K562 (cell line): ENCODE data around the gene PREX1. TPM values are rescaled to one million over a fixed set of nuclear protein-coding genes. Genes with fewer than 3 reads are reported as not detected.
A peak's percentile ranks its signal among the peaks of the same experiment; 100 is the strongest.

Source experiments
- ATAC-seq: fragments of 200-7000 bp; cut with Tn5 transposase; 3 replicates; pipeline ENCODE4 v1.9.1; 2020; ENCODE audit warnings: moderate library complexity
- BruUV-seq: library from RNA; stranded (reverse); fragments of 400-500 nt; replicated peaks from 2 replicates; lab custom pipeline; 2021; lab: Mats Ljungman, UMichigan
- CTCF ChIA-PET: fragments of 300-600 bp; formaldehyde crosslinking; extraction: SDS; loops from one replicate; lab custom pipeline; 2021; ENCODE audit warnings: low intra/inter-chr PET ratio; lab: Yijun Ruan, JAX
- POLR2A ChIA-PET: fragments of 300-600, 350-650 bp; sonication (Branson Sonifier 250); formaldehyde crosslinking; extraction: SDS; loops from one replicate; lab custom pipeline; 2021; ENCODE audit warnings: antibody characterized with exemption, inconsistent platforms; lab: Yijun Ruan, JAX
- DNase-seq, 4 experiments: peaks; one replicate each; pipeline versions ENCODE4 v3.0.0 to v3.0.0-alpha.2; 2011 to 2018; ENCODE audit warnings: low spot score in 3 of 4, mixed read lengths in 3 of 4; ENCODE audit errors: extremely low read depth in 1 of 4
- FAIRE-seq: peaks from 2 replicates; lab custom pipeline; 2011; peaks lifted over from hg19 to GRCh38; lab: Jason Lieb, UNC
- H2AFZ ChIP-seq: 2 replicates; pipeline ENCODE4 v1.6.0; 2011; ENCODE audit warnings: low read depth, low read length, control low read depth, inconsistent platforms
- H3K27ac ChIP-seq: fragments of 200-600 bp; 3 replicates; pipeline ENCODE4 v1.8.0; 2011; ENCODE audit warnings: low read depth, mild to moderate bottlenecking, control low read depth, inconsistent platforms, low read length, moderate library complexity, mixed read lengths; ENCODE audit errors: extremely low read depth
- H3K27me3 ChIP-seq, 2 experiments: fragments of 300-600 bp in 1 of 2; 2 replicates in 1 of 2; 3 replicates in 1 of 2; pipeline versions ENCODE4 v1.6.0 to v1.8.0; 2011; ENCODE audit warnings: inconsistent platforms in 2 of 2, low read length in 2 of 2, mild to moderate bottlenecking in 1 of 2, mixed read lengths in 1 of 2, moderate library complexity in 1 of 2; ENCODE audit not compliant: control insufficient read depth in 2 of 2, insufficient read depth in 2 of 2
- H3K36me3 ChIP-seq: fragments of 300-600 bp; 3 replicates; pipeline ENCODE4 v1.8.0; 2011; ENCODE audit warnings: mild to moderate bottlenecking, low read length, inconsistent platforms; ENCODE audit not compliant: control insufficient read depth, insufficient read depth
- H3K4me1 ChIP-seq, 2 experiments: fragments of 200-600 bp in 1 of 2; replicated peaks in 1 of 2; 2 replicates in 1 of 2; 3 replicates in 1 of 2; pipeline versions ENCODE4 v1.5.1 to v1.8.0; 2011; ENCODE audit warnings: inconsistent platforms in 2 of 2, low read length in 2 of 2, mild to moderate bottlenecking in 1 of 2, mixed read lengths in 1 of 2, moderate library complexity in 1 of 2; ENCODE audit not compliant: control insufficient read depth in 2 of 2, insufficient read depth in 2 of 2
- H3K4me2 ChIP-seq: 2 replicates; pipeline ENCODE4 v1.6.1; 2011; ENCODE audit warnings: low read length, control low read depth, inconsistent platforms, mixed read lengths; ENCODE audit not compliant: insufficient read depth
- H3K4me3 ChIP-seq: fragments of 200-600 bp; sonication (generic), shearing (Covaris generic); 2 replicates; pipeline ENCODE4 v1.5.1; 2016; ENCODE audit warnings: control low read depth, inconsistent platforms
- H3K79me2 ChIP-seq: fragments of 200-600 bp; 3 replicates; pipeline ENCODE4 v1.8.0; 2011; ENCODE audit warnings: low read length, inconsistent platforms; ENCODE audit not compliant: control insufficient read depth, insufficient read depth
- H3K9ac ChIP-seq, 2 experiments: 2 replicates each; pipeline versions ENCODE4 v1.6.0 to v1.6.1; 2011; ENCODE audit warnings: low read depth in 2 of 2, low read length in 2 of 2, control low read depth in 1 of 2, inconsistent platforms in 1 of 2, mild to moderate bottlenecking in 1 of 2, mixed read lengths in 1 of 2; ENCODE audit not compliant: insufficient read depth in 1 of 2
- H3K9me1 ChIP-seq: one replicate; pipeline ENCODE4 v1.6.0; 2011; ENCODE audit warnings: inconsistent platforms, mild to moderate bottlenecking, low read length, moderate library complexity; ENCODE audit not compliant: control insufficient read depth, insufficient read depth
- H3K9me3 ChIP-seq: replicated peaks from 2 replicates; pipeline ENCODE4 v1.5.1; 2011; ENCODE audit warnings: low read depth, low read length, inconsistent platforms; ENCODE audit not compliant: control insufficient read depth, insufficient read depth
- H4K20me1 ChIP-seq: replicated peaks from 2 replicates; pipeline ENCODE4 v1.6.1; 2011; ENCODE audit warnings: low read length, inconsistent platforms, mixed read lengths; ENCODE audit not compliant: control insufficient read depth, insufficient read depth
- FOSL1 ChIP-seq: fragments of 200-800 bp; sonication (Bioruptor generic); conservative IDR thresholded peaks from 2 replicates; pipeline ENCODE4 v1.6.1; 2016; ENCODE audit warnings: missing genetic modification characterization, missing compliant biosample characterization
- FOXP1 ChIP-seq: sonication (generic); formaldehyde crosslinking; IDR thresholded peaks from 2 replicates; pipeline ENCODE4 v1.8.0; 2022; ENCODE audit warnings: mild to moderate bottlenecking, missing genetic modification reagents
- NFYB ChIP-seq: IDR thresholded peaks from 2 replicates; pipeline ENCODE4 v1.6.1; 2011; ENCODE audit warnings: mild to moderate bottlenecking, moderate library complexity; ENCODE audit not compliant: insufficient read length; ENCODE audit errors: extremely low read depth
- RFX5 ChIP-seq: IDR thresholded peaks from 2 replicates; pipeline ENCODE4 v1.6.1; 2011; ENCODE audit warnings: low read depth, mild to moderate bottlenecking, improper control_type of control experiment, low read length
- whole genome bisulfite sequencing: fragments of 100-300 bp; shearing (Covaris generic); methylation state at CpG from one replicate; pipeline ENCODE4 v1.1.6; 2016; ENCODE audit warnings: low coverage, mixed read lengths; ENCODE audit not compliant: insufficient coverage; ENCODE audit errors: missing lambda C conversion rate; 5-methylcytosine and 5-hydroxymethylcytosine counted together
- in situ Hi-C: fragments of 300-500 bp; cut with MboI; formaldehyde crosslinking; loops from 4 replicates; pipeline ENCODE4 v1.15.0; 2018; ENCODE audit warnings: inconsistent platforms, mixed read lengths
- intact Hi-C: fragments of 100-400 bp; cut with micrococcal nuclease; formaldehyde crosslinking; loops from 2 replicates; pipeline ENCODE4 v1.14.2; 2022
- polyA plus RNA-seq, 8 experiments: library from polyadenylated mRNA; depleted of rRNA in 4 of 8; stranded (reverse) in 5 of 8; unstranded in 3 of 8; fragments of >200 nt; fragmentation: Nextera tagmentation in 2 of 8; fragmentation: Illumina TruSeq in 1 of 8; extraction: Ambion mirVana in 2 of 8; extraction: Trizol in 1 of 8; gene quantifications; 2 replicates each; pipeline versions ENCODE4 v1.2.1 to v1.2.3, GENCODE V29; 2011 to 2014; ENCODE audit warnings: inconsistent platforms in 1 of 8, missing spikeins in 1 of 8
- total RNA-seq, 7 experiments: library from RNA; depleted of rRNA in 6 of 7; stranded (reverse); fragments of >200 nt in 6 of 7; fragmentation: Illumina TruSeq in 2 of 7; extraction: Trizol in 2 of 7; gene quantifications; 2 replicates each; pipeline versions ENCODE4 v1.2.1 to v1.2.3, GENCODE V29; 2011 to 2021; ENCODE audit warnings: low replicate concordance in 1 of 7
- TF ChIP-seq, protein P1 (sequence below): fragments of 450-650 bp; IDR thresholded peaks from one replicate; pipeline ENCODE4 v1.6.1; 2018; ENCODE audit warnings: mild to moderate bottlenecking, moderate library complexity; ENCODE audit not compliant: partially characterized antibody
- TF ChIP-seq, protein P2 (sequence below), 3 experiments: fragments of 200-800 bp in 1 of 3; fragments of 250-450 bp in 1 of 3; fragments of 450-650 bp in 1 of 3; sonication (Bioruptor Pico) in 1 of 3; sonication (Bioruptor generic) in 1 of 3; formaldehyde crosslinking in 1 of 3; IDR thresholded peaks; 2 replicates each; pipeline versions ENCODE4 v1.6.1 to v1.8.0; 2016 to 2022; ENCODE audit warnings: mild to moderate bottlenecking in 2 of 3, missing genetic modification characterization in 2 of 3, missing compliant biosample characterization in 1 of 3, moderate library complexity in 1 of 3

The PREX1 gene
- total and polyA plus RNA-seq, 9 of the 15 experiments (the other 6 are each of a cell fraction or from before 2014, with no cell fraction given), result 0.37 to 10.4 (median 4.8) TPM

DNA sequence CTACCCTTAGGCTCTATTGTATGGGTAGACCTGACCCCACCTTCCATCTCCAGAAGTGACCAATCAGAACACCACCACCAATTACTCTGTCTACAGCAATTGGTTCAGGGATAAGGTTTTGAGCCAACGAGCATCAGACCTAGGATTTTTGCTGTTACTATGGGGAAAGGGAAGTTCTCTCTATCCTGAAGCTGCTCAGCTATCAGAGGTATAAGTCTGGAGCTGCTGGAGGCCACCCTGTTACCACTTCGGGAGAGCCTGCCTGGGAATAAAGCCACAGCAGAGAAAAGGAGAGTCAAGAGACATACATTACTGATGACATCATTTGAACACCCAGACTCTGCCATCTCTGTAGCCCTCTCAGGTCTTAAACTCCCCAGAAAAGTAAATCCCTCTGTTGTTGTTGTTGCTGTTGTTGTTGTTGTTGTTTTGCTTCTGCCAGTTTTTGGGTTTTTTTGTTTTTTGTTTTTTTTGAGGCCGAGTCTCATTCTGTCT lies 94.5 kb downstream of the PREX1 start:
- WGBS, result 29% methylated on average over 2 of the region's 3 CpGs
- ATAC-seq (peak; percentile 67; the same call in 2 of the 3 replicates), DNase-seq (peak in 1 of 4 experiments; percentile 44), FAIRE-seq (no peak)
- Histone ChIP-seq H3K4me3 (no peak overlapping the region), H3K9me1 (no peaks in the 10 kb centered on the region), H4K20me1 (0 out of 2 replicates have a peak, but pooled peaks cover 2% of the 10 kb centered on the region), H2AFZ (no peak overlapping the region), H3K4me2 (no peak overlapping the region), H3K9me3 (no peaks in the 10 kb centered on the region), H3K27ac (no peak overlapping the region), H3K79me2 (no peaks in the 10 kb centered on the region), H3K36me3 (peaks cover 7% of the 10 kb centered on the region; the same call in 1 of the 3 replicates), H3K9ac (no peak overlapping the region), H3K27me3 (no peaks in the 10 kb centered on the region), H3K4me1 (0 out of 5 replicates have a peak, but pooled peaks cover 0 to 2% of the 10 kb centered on the region in 2 experiments)
- intact Hi-C loops, result no loop called here
- BruUV-seq, result no TSS peak
- TF ChIP-seq NFYB (peak; percentile 23), FOSL1 (tag) (no peak), RFX5 (peak; percentile 86), FOXP1 (CRISPR knock-in tag) (peak; percentile 63; the same call in 1 of the 2 replicates)
- TF ChIP-seq, protein P1, sequence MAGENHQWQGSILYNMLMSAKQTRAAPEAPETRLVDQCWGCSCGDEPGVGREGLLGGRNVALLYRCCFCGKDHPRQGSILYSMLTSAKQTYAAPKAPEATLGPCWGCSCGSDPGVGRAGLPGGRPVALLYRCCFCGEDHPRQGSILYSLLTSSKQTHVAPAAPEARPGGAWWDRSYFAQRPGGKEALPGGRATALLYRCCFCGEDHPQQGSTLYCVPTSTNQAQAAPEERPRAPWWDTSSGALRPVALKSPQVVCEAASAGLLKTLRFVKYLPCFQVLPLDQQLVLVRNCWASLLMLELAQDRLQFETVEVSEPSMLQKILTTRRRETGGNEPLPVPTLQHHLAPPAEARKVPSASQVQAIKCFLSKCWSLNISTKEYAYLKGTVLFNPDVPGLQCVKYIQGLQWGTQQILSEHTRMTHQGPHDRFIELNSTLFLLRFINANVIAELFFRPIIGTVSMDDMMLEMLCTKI, result no peak
- TF ChIP-seq, protein P2, sequence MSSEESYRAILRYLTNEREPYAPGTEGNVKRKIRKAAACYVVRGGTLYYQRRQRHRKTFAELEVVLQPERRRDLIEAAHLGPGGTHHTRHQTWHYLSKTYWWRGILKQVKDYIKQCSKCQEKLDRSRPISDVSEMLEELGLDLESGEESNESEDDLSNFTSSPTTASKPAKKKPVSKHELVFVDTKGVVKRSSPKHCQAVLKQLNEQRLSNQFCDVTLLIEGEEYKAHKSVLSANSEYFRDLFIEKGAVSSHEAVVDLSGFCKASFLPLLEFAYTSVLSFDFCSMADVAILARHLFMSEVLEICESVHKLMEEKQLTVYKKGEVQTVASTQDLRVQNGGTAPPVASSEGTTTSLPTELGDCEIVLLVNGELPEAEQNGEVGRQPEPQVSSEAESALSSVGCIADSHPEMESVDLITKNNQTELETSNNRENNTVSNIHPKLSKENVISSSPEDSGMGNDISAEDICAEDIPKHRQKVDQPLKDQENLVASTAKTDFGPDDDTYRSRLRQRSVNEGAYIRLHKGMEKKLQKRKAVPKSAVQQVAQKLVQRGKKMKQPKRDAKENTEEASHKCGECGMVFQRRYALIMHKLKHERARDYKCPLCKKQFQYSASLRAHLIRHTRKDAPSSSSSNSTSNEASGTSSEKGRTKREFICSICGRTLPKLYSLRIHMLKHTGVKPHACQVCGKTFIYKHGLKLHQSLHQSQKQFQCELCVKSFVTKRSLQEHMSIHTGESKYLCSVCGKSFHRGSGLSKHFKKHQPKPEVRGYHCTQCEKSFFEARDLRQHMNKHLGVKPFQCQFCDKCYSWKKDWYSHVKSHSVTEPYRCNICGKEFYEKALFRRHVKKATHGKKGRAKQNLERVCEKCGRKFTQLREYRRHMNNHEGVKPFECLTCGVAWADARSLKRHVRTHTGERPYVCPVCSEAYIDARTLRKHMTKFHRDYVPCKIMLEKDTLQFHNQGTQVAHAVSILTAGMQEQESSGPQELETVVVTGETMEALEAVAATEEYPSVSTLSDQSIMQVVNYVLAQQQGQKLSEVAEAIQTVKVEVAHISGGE (CRISPR knock-in tag; IDR thresholded peaks at IDR 0.05), result peak in 1 of 3 experiments; percentile 49; a peak in 2 of 6 replicates
- in situ Hi-C loops, result no loop called here
- ChIA-PET CTCF (no interaction called here), POLR2A (no interaction called here)
